ENCODE measurements around the gene NUCB1. TPM values are rescaled to one million over a fixed set of nuclear protein-coding genes. Genes with fewer than 3 reads are reported as not detected.

Gene NUCB1
- total RNA-seq, 1 experiment from 2014 or later: 153 TPM

- TF ChIP-seq MLX (CRISPR knock-in tag; IDR thresholded peaks at IDR 0.05) (no peak), E2F1 (CRISPR knock-in tag; IDR thresholded peaks at IDR 0.05) (no peak)
Observed at GRCh38 chr19:48945415-48945814, 45.3 kb downstream of the NUCB1 start (continued).

DNA sequence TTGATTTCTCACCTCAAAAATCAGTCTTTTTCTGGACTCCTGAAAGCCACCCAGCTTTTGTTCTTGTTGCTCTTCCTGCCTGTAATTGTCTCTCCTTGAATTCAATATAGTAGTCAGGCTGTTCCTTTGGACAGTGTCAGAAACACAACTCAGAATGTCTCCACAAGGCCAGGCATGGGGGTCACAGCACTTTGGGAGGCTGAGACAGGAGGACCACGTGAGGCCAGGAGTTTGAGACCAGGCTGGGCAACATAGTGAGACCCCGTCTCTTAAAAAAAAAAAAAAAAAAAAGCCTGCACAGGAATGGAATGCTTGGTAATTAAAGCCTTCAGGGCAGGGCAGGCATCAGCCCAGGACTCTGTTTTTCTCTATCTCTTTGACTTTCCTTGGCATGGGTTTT, 45.7 kb downstream of the NUCB1 start:
- TF ChIP-seq FOXP1 (CRISPR knock-in tag; IDR thresholded peaks at IDR 0.05; ENCODE audit: borderline replicate concordance) (no peak), ZNF317 (CRISPR knock-in tag; IDR thresholded peaks at IDR 0.05; ENCODE audit: borderline replicate concordance, low read depth) (no peak), ELF4 (CRISPR knock-in tag; IDR thresholded peaks at IDR 0.05; ENCODE audit: low read depth) (no peak), MLX (CRISPR knock-in tag; IDR thresholded peaks at IDR 0.05) (no peak), ZNF121 (CRISPR knock-in tag; IDR thresholded peaks at IDR 0.05) (0 out of 2 replicates have a peak, but pooled peaks have one; percentile 64)
- TF ChIP-seq, protein P1, sequence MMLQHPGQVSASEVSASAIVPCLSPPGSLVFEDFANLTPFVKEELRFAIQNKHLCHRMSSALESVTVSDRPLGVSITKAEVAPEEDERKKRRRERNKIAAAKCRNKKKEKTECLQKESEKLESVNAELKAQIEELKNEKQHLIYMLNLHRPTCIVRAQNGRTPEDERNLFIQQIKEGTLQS (CRISPR knock-in tag; conservative IDR thresholded peaks at IDR 0.05): no peak
- peaks cover 13% of the 10 kb centered on the region for H3K27me3 Mint-ChIP-seq (ENCODE audit: low read depth)
- CTCF ChIA-PET: interaction anchor here (1.0 kb wide), 2 partner anchors 9 to 27 kb away, joined by 3 to 4 read pairs; partner anchors contain the start of gene BAX
- POLR2A ChIA-PET: no interaction called here
- peaks cover 6% of the 10 kb centered on the region for H3K9me3 Mint-ChIP-seq
- no peaks in the 10 kb centered on the region for H3K4me1 Mint-ChIP-seq
- no peak for ATAC-seq
- DNase-seq (ENCODE audit: low spot score): no peak
- no peak overlapping the region for H3K27ac Mint-ChIP-seq
- peaks cover 10% of the 10 kb centered on the region for H3K36me3 Mint-ChIP-seq
- H3K4me3 Mint-ChIP-seq: no peak overlapping the region

DNA sequence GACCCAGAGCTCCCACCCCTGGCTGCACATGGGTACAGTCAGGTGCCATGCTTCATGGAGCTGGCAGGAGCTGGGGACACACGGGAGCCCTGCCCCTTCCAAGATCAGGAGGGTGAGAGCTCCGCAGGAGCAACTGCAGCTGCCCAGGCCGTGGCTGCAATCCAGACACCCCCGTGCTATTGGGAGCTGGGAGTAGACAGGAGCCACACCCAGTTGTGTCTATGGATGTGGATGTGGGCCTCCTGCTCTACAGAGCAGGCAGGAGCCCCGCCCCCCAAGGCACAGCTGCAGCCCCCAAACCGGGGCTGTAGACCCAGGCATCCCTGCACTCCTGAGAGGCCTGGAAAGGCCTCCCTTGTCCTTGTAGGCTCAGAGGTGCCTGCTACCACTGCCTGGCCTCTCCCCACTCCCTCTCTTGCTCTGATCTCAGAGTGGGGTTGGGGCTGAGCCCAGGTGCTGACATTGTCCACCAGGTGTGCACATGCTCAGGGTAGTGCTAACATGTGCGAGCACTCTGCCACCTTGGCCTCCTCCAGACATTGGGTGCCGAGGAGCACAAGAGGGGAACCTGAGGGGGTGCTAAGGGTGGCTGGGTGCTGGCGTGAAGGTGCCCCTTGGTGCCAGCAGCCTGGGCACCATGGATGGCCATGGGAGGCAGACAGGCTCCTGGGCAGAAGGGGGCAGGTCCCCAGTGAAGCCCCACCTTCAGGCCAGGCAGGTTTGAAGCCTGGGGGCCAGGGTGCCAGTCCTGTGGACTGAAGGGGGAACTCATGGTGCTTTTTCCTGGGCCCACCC, 46.5 kb downstream of the NUCB1 start:
- CTCF ChIA-PET: interaction anchor here (0.9 to 1.0 kb wide), 3 partner anchors 8 to 28 kb away, joined by 3 to 4 read pairs (median 3); partner anchors contain the start of gene BAX
- Mint-ChIP-seq H3K4me1 (no peaks in the 10 kb centered on the region), H3K27me3 (ENCODE audit: low read depth) (peaks cover 8% of the 10 kb centered on the region), H3K36me3 (peaks cover 4% of the 10 kb centered on the region; the same call in 1 of the 2 replicates), H3K27ac (no peak overlapping the region), H3K9me3 (no peaks in the 10 kb centered on the region), H3K4me3 (no peak overlapping the region)
- POLR2A ChIA-PET: no interaction called here
- DNase-seq (ENCODE audit: low spot score) (no peak), ATAC-seq (no peak)
- TF ChIP-seq ERG (CRISPR knock-in tag; IDR thresholded peaks at IDR 0.05) (no peak), SP1 (CRISPR knock-in tag; conservative IDR thresholded peaks at IDR 0.05) (no peak), ZBTB43 (CRISPR knock-in tag; IDR thresholded peaks at IDR 0.05) (no peak), NR3C1 (CRISPR knock-in tag; conservative IDR thresholded peaks at IDR 0.05; ENCODE audit: low read depth) (no peak), ZNF423 (CRISPR knock-in tag; IDR thresholded peaks at IDR 0.05) (no peak), AR (CRISPR knock-in tag; IDR thresholded peaks at IDR 0.05) (no peak), JAZF1 (CRISPR knock-in tag; IDR thresholded peaks at IDR 0.05) (no peak), EMX1 (CRISPR knock-in tag; IDR thresholded peaks at IDR 0.05) (no peak), FOXK1 (CRISPR knock-in tag; IDR thresholded peaks at IDR 0.05) (no peak), SMAD4 (CRISPR knock-in tag; IDR thresholded peaks at IDR 0.05) (no peak), E2F1 (CRISPR knock-in tag; IDR thresholded peaks at IDR 0.05) (no peak)
- TF ChIP-seq, protein P2, sequence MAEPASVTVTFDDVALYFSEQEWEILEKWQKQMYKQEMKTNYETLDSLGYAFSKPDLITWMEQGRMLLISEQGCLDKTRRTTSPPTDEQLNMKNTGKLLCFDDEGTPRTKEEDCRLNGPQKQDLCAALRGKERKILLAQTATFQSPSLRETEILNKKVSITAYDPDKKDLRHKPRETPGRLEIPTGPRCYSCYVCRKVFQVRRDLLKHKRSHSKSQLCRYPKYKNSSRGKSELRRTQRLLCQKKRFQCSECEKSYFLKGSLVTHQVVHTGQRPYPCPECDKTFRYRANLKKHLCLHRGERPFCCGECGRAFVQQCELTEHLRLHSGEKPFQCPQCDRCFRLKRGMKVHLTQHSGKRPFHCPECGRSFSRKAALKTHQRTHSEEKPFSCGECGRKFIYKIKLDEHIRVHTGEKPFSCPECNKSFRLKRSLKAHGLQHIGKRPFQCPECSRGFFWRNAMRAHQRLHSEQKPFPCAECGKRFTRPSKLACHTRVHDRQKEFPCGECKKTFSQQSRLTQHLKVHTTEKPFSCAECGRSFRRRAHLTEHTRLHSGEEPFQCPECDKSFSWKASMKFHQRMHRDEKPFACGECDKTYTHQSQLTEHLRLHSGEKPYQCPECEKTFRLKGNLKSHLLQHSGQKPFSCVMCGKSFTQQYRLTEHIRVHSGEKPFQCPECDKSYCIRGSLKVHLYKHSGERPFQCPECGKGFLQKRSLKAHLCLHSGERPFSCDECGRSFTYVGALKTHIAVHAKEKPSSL (CRISPR knock-in tag; conservative IDR thresholded peaks at IDR 0.05): no peak

All from WTC11 (cell line).